GM12873 (cell line): ENCODE data around the gene CCR2.
A peak's percentile ranks its signal among the peaks of the same experiment; 100 is the strongest.

ENCODE experiments used
- CTCF ChIP-seq: IDR thresholded peaks from 2 replicates; pipeline ENCODE4 v1.5.1; 2012; ENCODE audit warnings: low read depth, mild to moderate bottlenecking, moderate library complexity, low read length, control low read depth; ENCODE audit not compliant: insufficient read depth; ENCODE audit errors: missing control alignments

CCR2 gene

GRCh38 chr3:46371519-46372340 lies 17.8 kb downstream of the CCR2 start:
- no peak for TF ChIP-seq CTCF

GRCh38 chr3:46372492-46373359 lies 18.8 kb downstream of the CCR2 start:
- peak; percentile 73 for TF ChIP-seq CTCF

GRCh38 chr3:46374755-46375154 lies 20.8 kb downstream of the CCR2 start:
- no peak for TF ChIP-seq CTCF

GRCh38 chr3:46375218-46375617 lies 21.3 kb downstream of the CCR2 start:
- no peak for TF ChIP-seq CTCF

GRCh38 chr3:46375814-46376213 lies 21.9 kb downstream of the CCR2 start:
- no peak for TF ChIP-seq CTCF

GRCh38 chr3:46378426-46378942 lies 24.6 kb downstream of the CCR2 start:
- TF ChIP-seq CTCF = peak; percentile 84
